Endothelial cell of umbilical vein (primary cell): ENCODE results near the gene TRAPPC8. TPM values are rescaled to one million over a fixed set of nuclear protein-coding genes. Genes with fewer than 3 reads are reported as not detected.
"Not testable (repeated sequence)": the region's sequence is repeated elsewhere in the genome, so short reads cannot be mapped to it uniquely, and the experiment has no call there.

Experiments used
- BruUV-seq: library from RNA; stranded (reverse); fragments of 400-500 nt; replicated peaks from 2 replicates; lab custom pipeline; 2021; lab: Mats Ljungman, UMichigan
- CTCF ChIA-PET: fragments of 300-600, 350-600 bp; sonication (Branson Sonifier 250); formaldehyde crosslinking; loops from one replicate; lab custom pipeline; 2021; ENCODE audit warnings: antibody characterized with exemption, inconsistent platforms; lab: Charles Lee
- POLR2A ChIA-PET: fragments of 300-600, 350-600 bp; sonication (Branson Sonifier 250); formaldehyde crosslinking; loops from one replicate; lab custom pipeline; 2021; ENCODE audit warnings: antibody characterized with exemption, inconsistent platforms; lab: Charles Lee
- DNase-seq: peaks from one replicate; pipeline ENCODE4 v3.0.0-alpha.2; 2011; ENCODE audit warnings: low read depth, low spot score
- FAIRE-seq: peaks from 2 replicates; lab custom pipeline; 2011; peaks lifted over from hg19 to GRCh38; lab: Jason Lieb, UNC
- H2AFZ ChIP-seq: 2 replicates; pipeline ENCODE4 v1.6.0; 2012; ENCODE audit warnings: low read depth, low read length, control low read depth, inconsistent platforms
- H3K27ac ChIP-seq: 2 replicates; pipeline ENCODE4 v1.5.1; 2011; ENCODE audit warnings: low read depth, mild to moderate bottlenecking, control low read depth, low read length, moderate library complexity; ENCODE audit not compliant: insufficient read depth
- H3K27me3 ChIP-seq, 2 experiments: 2 replicates each; pipeline versions ENCODE4 v1.6.0 to v1.6.1; 2011; ENCODE audit warnings: low read length in 2 of 2, mixed read lengths in 1 of 2; ENCODE audit not compliant: control insufficient read depth in 2 of 2, insufficient read depth in 2 of 2
- H3K36me3 ChIP-seq, 2 experiments: 2 replicates in 1 of 2; 3 replicates in 1 of 2; pipeline ENCODE4 v1.5.1; 2011; ENCODE audit warnings: low read length in 2 of 2, mild to moderate bottlenecking in 1 of 2, moderate library complexity in 1 of 2; ENCODE audit not compliant: control insufficient read depth in 2 of 2, insufficient read depth in 2 of 2; ENCODE audit errors: extremely low read depth in 1 of 2
- H3K4me1 ChIP-seq: 3 replicates; pipeline ENCODE4 v1.5.1; 2011; ENCODE audit warnings: mild to moderate bottlenecking, low read length; ENCODE audit not compliant: control insufficient read depth, insufficient read depth; ENCODE audit errors: extremely low read depth
- H3K4me2 ChIP-seq: 2 replicates; pipeline ENCODE4 v1.6.1; 2011; ENCODE audit warnings: low read length, control low read depth, mixed read lengths; ENCODE audit not compliant: insufficient read depth
- H3K4me3 ChIP-seq, 3 experiments: fragments of 200-600 bp in 1 of 3; sonication (generic), shearing (Covaris generic) in 1 of 3; replicated peaks in 1 of 3; 2 replicates each; pipeline ENCODE4 v1.5.1; 2011 to 2016; ENCODE audit warnings: control low read depth in 3 of 3, low read length in 3 of 3, mild to moderate bottlenecking in 2 of 3, inconsistent platforms in 1 of 3, low read depth in 1 of 3, moderate library complexity in 1 of 3; ENCODE audit not compliant: insufficient read depth in 1 of 3
- H3K79me2 ChIP-seq: 2 replicates; pipeline ENCODE4 v1.6.0; 2012; ENCODE audit warnings: low read length, inconsistent platforms; ENCODE audit not compliant: control insufficient read depth, insufficient read depth
- H3K9ac ChIP-seq: replicated peaks from 2 replicates; pipeline ENCODE3; 2011; ENCODE audit warnings: low read length, control low read depth; ENCODE audit not compliant: insufficient read depth; ENCODE audit errors: extremely low read depth
- H3K9me1 ChIP-seq: replicated peaks from 3 replicates; pipeline ENCODE4 v1.6.0; 2011; ENCODE audit warnings: mild to moderate bottlenecking, low read length; ENCODE audit not compliant: control insufficient read depth, insufficient read depth; ENCODE audit errors: extremely low read depth
- H3K9me3 ChIP-seq: replicated peaks from 2 replicates; pipeline ENCODE4 v1.5.1; 2012; ENCODE audit warnings: low read length, inconsistent platforms; ENCODE audit not compliant: control insufficient read depth, insufficient read depth
- H4K20me1 ChIP-seq: replicated peaks from 2 replicates; pipeline ENCODE3; 2011; ENCODE audit warnings: mild to moderate bottlenecking, low read length; ENCODE audit not compliant: control insufficient read depth, insufficient read depth; ENCODE audit errors: extremely low read depth
- EZH2 ChIP-seq: IDR thresholded peaks from 2 replicates; pipeline ENCODE4 v1.6.1; 2012; ENCODE audit warnings: borderline replicate concordance, low read depth, mild to moderate bottlenecking, moderate library complexity, low read length, inconsistent platforms; ENCODE audit not compliant: severe bottlenecking
- FOS ChIP-seq: IDR thresholded peaks from 2 replicates; pipeline ENCODE4 v1.6.1; 2011; ENCODE audit warnings: mild to moderate bottlenecking, low read length, moderate library complexity, borderline replicate concordance; ENCODE audit not compliant: insufficient read depth
- GATA2 ChIP-seq: IDR thresholded peaks from 2 replicates; pipeline ENCODE4 v1.7.0; 2011; ENCODE audit warnings: low read depth, mild to moderate bottlenecking, moderate library complexity, mixed read lengths, low read length; ENCODE audit not compliant: insufficient read length, insufficient read depth
- JUN ChIP-seq: IDR thresholded peaks from 2 replicates; pipeline ENCODE4 v1.6.1; 2011; ENCODE audit warnings: borderline replicate concordance, low read depth; ENCODE audit not compliant: insufficient read length, insufficient read depth
- MYC ChIP-seq: IDR thresholded peaks from one replicate; pipeline ENCODE4 v1.6.1; 2011; ENCODE audit warnings: mild to moderate bottlenecking, low read depth, low read length
- POLR2A ChIP-seq: IDR thresholded peaks from 2 replicates; pipeline ENCODE4 v1.6.1; 2012; ENCODE audit warnings: low read depth, mild to moderate bottlenecking, control low read depth, low read length
- POLR2AphosphoS5 ChIP-seq: IDR thresholded peaks from 2 replicates; pipeline ENCODE4 v1.6.1; 2012; ENCODE audit warnings: low read depth, mild to moderate bottlenecking, control low read depth, low read length, moderate library complexity; ENCODE audit not compliant: insufficient read depth
- dilution Hi-C: fragments of 300-500 bp; cut with MboI; formaldehyde crosslinking; loops from one replicate; pipeline ENCODE4 v1.15.0; 2019; ENCODE audit warnings: low sequenced_read_pairs; ENCODE audit not compliant: extremely low pct_ligation_motif_present
- intact Hi-C: fragments of 100-400 bp; cut with micrococcal nuclease; formaldehyde crosslinking; loops from one replicate; pipeline ENCODE4 v1.10.0; 2022
- polyA plus RNA-seq, 4 experiments: library from polyadenylated mRNA; depleted of rRNA in 3 of 4; stranded (reverse) in 3 of 4; unstranded in 1 of 4; fragments of >200 nt; gene quantifications; 2 replicates each; pipeline versions ENCODE4 v1.2.1 to v1.2.3, GENCODE V29; 2011 to 2012; ENCODE audit warnings: missing spikeins in 1 of 4
- total RNA-seq: library from RNA; stranded (reverse); gene quantifications from 2 replicates; pipeline ENCODE4 v1.2.3, GENCODE V29; 2021
- TF ChIP-seq, protein P1 (sequence below): IDR thresholded peaks from 2 replicates; pipeline ENCODE4 v1.6.1; 2011; ENCODE audit not compliant: insufficient read depth, insufficient read length
- TF ChIP-seq, protein P2 (sequence below), 2 donors: IDR thresholded peaks; 1 replicate in 1 of 2; 2 replicates in 1 of 2; pipeline ENCODE4 v1.5.1; 2011; ENCODE audit warnings: low read length in 2 of 2, mild to moderate bottlenecking in 2 of 2, moderate library complexity in 2 of 2, control low read depth in 1 of 2, inconsistent platforms in 1 of 2, low read depth in 1 of 2; ENCODE audit not compliant: insufficient read depth in 1 of 2; ENCODE audit errors: extremely low read depth in 1 of 2

TRAPPC8 gene
- total and polyA plus RNA-seq, 2 donors (not counting 3 experiments of a cell fraction or from before 2014, with no cell fraction given) = 25.0 to 30.1 TPM

DNA sequence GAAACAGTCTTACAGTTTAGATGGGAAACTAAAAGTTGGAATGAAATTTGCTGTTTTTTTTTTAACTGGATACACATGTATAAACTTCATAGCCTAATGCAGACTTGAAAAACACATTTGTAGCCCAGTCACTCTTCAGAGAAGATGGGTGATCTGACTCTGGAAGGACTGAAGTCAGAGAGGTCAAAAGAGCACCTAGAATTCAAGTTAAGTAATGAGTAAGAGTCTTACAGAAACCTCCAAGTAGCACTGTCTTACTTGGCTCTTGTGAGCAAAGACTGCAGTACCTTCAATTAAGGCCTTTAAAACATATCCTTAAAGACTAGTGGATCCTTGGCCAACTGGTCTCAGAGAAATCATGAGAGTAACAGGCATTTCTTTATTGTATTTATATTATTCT is 41.9 kb downstream of the TRAPPC8 start:
- H3K36me3 ChIP-seq = peaks cover 7 to 8% of the 10 kb centered on the region in 2 experiments
- no peak overlapping the region for H3K9ac ChIP-seq
- no peak overlapping the region for H3K27ac ChIP-seq
- H3K4me2 ChIP-seq = no peak overlapping the region
- DNase-seq = no peak
- intact Hi-C loops = no loop called here
- FAIRE-seq = no peak
- dilution Hi-C loops = no loop called here
- ChIA-PET CTCF (no interaction called here), POLR2A (no interaction called here)
- no peaks in the 10 kb centered on the region for H3K79me2 ChIP-seq
- H3K4me1 ChIP-seq = no peaks in the 10 kb centered on the region
- no peaks in the 10 kb centered on the region for H3K9me3 ChIP-seq
- TF ChIP-seq, protein P1, sequence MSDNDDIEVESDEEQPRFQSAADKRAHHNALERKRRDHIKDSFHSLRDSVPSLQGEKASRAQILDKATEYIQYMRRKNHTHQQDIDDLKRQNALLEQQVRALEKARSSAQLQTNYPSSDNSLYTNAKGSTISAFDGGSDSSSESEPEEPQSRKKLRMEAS = no peak
- no peak for TF ChIP-seq JUN
- TF ChIP-seq FOS = no peak
- TF ChIP-seq GATA2 = no peak
- TF ChIP-seq EZH2 = no peak
- TF ChIP-seq MYC = no peak
- TF ChIP-seq, protein P2, sequence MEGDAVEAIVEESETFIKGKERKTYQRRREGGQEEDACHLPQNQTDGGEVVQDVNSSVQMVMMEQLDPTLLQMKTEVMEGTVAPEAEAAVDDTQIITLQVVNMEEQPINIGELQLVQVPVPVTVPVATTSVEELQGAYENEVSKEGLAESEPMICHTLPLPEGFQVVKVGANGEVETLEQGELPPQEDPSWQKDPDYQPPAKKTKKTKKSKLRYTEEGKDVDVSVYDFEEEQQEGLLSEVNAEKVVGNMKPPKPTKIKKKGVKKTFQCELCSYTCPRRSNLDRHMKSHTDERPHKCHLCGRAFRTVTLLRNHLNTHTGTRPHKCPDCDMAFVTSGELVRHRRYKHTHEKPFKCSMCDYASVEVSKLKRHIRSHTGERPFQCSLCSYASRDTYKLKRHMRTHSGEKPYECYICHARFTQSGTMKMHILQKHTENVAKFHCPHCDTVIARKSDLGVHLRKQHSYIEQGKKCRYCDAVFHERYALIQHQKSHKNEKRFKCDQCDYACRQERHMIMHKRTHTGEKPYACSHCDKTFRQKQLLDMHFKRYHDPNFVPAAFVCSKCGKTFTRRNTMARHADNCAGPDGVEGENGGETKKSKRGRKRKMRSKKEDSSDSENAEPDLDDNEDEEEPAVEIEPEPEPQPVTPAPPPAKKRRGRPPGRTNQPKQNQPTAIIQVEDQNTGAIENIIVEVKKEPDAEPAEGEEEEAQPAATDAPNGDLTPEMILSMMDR (IDR thresholded peaks at IDR 0.05; ENCODE audit: extremely low read depth in 1 of 2, insufficient read depth in 1 of 2, low read depth in 1 of 2, low read length in 2 of 2) = no peak
- TF ChIP-seq POLR2AphosphoS5 = no peak
- TF ChIP-seq POLR2A = no peak
- no peaks in the 10 kb centered on the region for H4K20me1 ChIP-seq
- H3K9me1 ChIP-seq = no peaks in the 10 kb centered on the region
- no TSS peak for BruUV-seq
- no peak overlapping the region for H3K4me3 ChIP-seq
- no peak overlapping the region for H2AFZ ChIP-seq
- no peaks in the 10 kb centered on the region for H3K27me3 ChIP-seq

DNA sequence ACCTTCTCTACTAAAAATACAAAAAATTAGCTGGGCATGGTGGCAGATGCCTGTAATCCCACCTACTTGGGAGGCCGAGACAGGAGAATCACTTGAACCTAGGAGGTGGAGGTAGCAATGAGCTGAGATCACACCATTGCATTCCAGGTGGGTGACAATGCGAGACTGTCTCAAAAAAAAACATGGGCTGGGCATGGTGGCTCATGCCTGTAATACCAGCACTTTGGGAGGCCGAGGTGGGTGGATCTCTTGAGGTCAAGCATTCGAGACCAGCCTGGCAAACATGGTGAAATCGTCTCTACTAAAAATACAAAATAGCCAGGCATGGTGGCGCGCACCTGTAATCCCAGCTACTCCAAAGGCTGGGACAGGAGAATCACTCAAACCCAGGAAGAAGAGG is 43.2 kb downstream of the TRAPPC8 start:
- H3K79me2 ChIP-seq, H3K27ac ChIP-seq, H2AFZ ChIP-seq, H3K9ac ChIP-seq, CTCF ChIA-PET, H3K9me1 ChIP-seq, H3K4me3 ChIP-seq, H3K4me1 ChIP-seq, dilution Hi-C loops, H4K20me1 ChIP-seq, H3K4me2 ChIP-seq, intact Hi-C loops, H3K27me3 ChIP-seq, POLR2A ChIA-PET, H3K36me3 ChIP-seq, FAIRE-seq, DNase-seq, BruUV-seq, H3K9me3 ChIP-seq: not testable (repeated sequence)
